ENCODE measurements around the gene FAM81B.
"Not testable (repeated sequence)": the region's sequence is repeated elsewhere in the genome, so short reads cannot be mapped to it uniquely, and the experiment has no call there.

FAM81B gene

GRCh38 chr5:95390812-95391492 is at the start of gene FAM81B:
Gene FAM81B (plus strand): TSS chr5:95391366. CDS start chr5:95391390, 24 bp downstream.
- DNase-seq: no peak

GRCh38 chr5:95341444-95341843 is 49.7 kb upstream of the FAM81B start:
- not testable (repeated sequence) for DNase-seq

- no peak for DNase-seq
These were observed 43.6 kb upstream of the FAM81B start for GRCh38 chr5:95347506-95348120.

GRCh38 chr5:95350631-95351030 is 40.5 kb upstream of the FAM81B start:
- no peak for DNase-seq

GRCh38 chr5:95352691-95353090 is 38.5 kb upstream of the FAM81B start:
- DNase-seq: no peak

GRCh38 chr5:95358320-95358719 is 32.8 kb upstream of the FAM81B start:
- no peak for DNase-seq

GRCh38 chr5:95358848-95359247 is 32.3 kb upstream of the FAM81B start:
- DNase-seq: no peak

GRCh38 chr5:95360667-95361066 is 30.5 kb upstream of the FAM81B start:
- not testable (repeated sequence) for DNase-seq

GRCh38 chr5:95365302-95366095 is 25.7 kb upstream of the FAM81B start:
- no peak for DNase-seq

GRCh38 chr5:95369782-95370181 is 21.4 kb upstream of the FAM81B start:
- no peak for DNase-seq

GRCh38 chr5:95374061-95374460 is 17.1 kb upstream of the FAM81B start:
- no peak for DNase-seq

GRCh38 chr5:95375591-95375990 is 15.6 kb upstream of the FAM81B start:
- DNase-seq: no peak

- DNase-seq: no peak
These were observed 12.0 kb upstream of the FAM81B start for GRCh38 chr5:95379133-95379532.

GRCh38 chr5:95380103-95380628 is 11.0 kb upstream of the FAM81B start:
- no peak for DNase-seq

- no peak for DNase-seq
These were observed 8.4 kb upstream of the FAM81B start for GRCh38 chr5:95382801-95383200.

GRCh38 chr5:95384485-95385213 is 6.5 kb upstream of the FAM81B start:
- DNase-seq: no peak

- no peak for DNase-seq
These were observed 5.8 kb upstream of the FAM81B start for GRCh38 chr5:95385334-95385733.

GRCh38 chr5:95391965-95392364 is 799 bp downstream of the FAM81B start:
- not testable (repeated sequence) for DNase-seq

GRCh38 chr5:95392593-95393182 is 1.5 kb downstream of the FAM81B start:
- DNase-seq: no peak

- no peak for DNase-seq
These were observed 2.1 kb downstream of the FAM81B start for GRCh38 chr5:95393279-95393678.

- DNase-seq: no peak
These were observed 7.8 kb downstream of the FAM81B start for GRCh38 chr5:95398989-95399388.

GRCh38 chr5:95401626-95402025 is 10.5 kb downstream of the FAM81B start:
- no peak for DNase-seq

- no peak for DNase-seq
These were observed 12.8 kb downstream of the FAM81B start for GRCh38 chr5:95403996-95404395.
